NCI-H510A treated with DMSO at 0.1 percent for 48 hours (cell line): ENCODE results near the gene PPDPF.

Experiments
- DNase-seq: peaks from one replicate; lab custom pipeline; 2025; lab: John Stamatoyannopoulos, UW

PPDPF gene

GRCh38 chr20:63522091-63522868 lies 1.7 kb downstream of the PPDPF start:
- no peak for DNase-seq

GRCh38 chr20:63522981-63523611 lies 2.5 kb downstream of the PPDPF start:
- DNase-seq = no peak

- DNase-seq = no peak
These were observed 4.6 kb downstream of the PPDPF start for GRCh38 chr20:63525185-63525584.

- no peak for DNase-seq
These were observed 5.4 kb downstream of the PPDPF start for GRCh38 chr20:63525971-63526370.

GRCh38 chr20:63527184-63527583 lies 6.6 kb downstream of the PPDPF start:
- no peak for DNase-seq

- no peak for DNase-seq
These were observed 8.8 kb downstream of the PPDPF start for GRCh38 chr20:63529180-63529860.

GRCh38 chr20:63529861-63530787 lies 9.6 kb downstream of the PPDPF start:
- DNase-seq = no peak

- no peak for DNase-seq
These were observed 10.2 kb downstream of the PPDPF start for GRCh38 chr20:63530788-63531160.

- DNase-seq = no peak
These were observed 11.3 kb downstream of the PPDPF start for GRCh38 chr20:63531686-63532448.

GRCh38 chr20:63532449-63532971 lies 11.9 kb downstream of the PPDPF start:
- no peak for DNase-seq

- DNase-seq = no peak
These were observed 12.8 kb downstream of the PPDPF start for GRCh38 chr20:63533388-63533787.

GRCh38 chr20:63533871-63534393 lies 13.4 kb downstream of the PPDPF start:
- DNase-seq = no peak

GRCh38 chr20:63534427-63534830 lies 13.9 kb downstream of the PPDPF start:
- no peak for DNase-seq

GRCh38 chr20:63534831-63535651 lies 14.5 kb downstream of the PPDPF start:
- DNase-seq = no peak

- DNase-seq = no peak
These were observed 15.8 kb downstream of the PPDPF start for GRCh38 chr20:63536241-63536977.

- DNase-seq = no peak
These were observed 16.5 kb downstream of the PPDPF start, which contains the start of gene PTK6 for GRCh38 chr20:63536997-63537524. TSS of gene PTK6 (minus strand) at chr20:63537376. CDS start at chr20:63537314, 62 bp downstream.

GRCh38 chr20:63537525-63538203 lies 17.1 kb downstream of the PPDPF start:
- DNase-seq = peak; percentile 42
